Astrocyte (in vitro differentiated cells and primary cell): Measurements from ENCODE around the gene UPF3B. TPM values are rescaled to one million over a fixed set of nuclear protein-coding genes. Genes with fewer than 3 reads are reported as not detected.

Experiments
- DNase-seq: peaks from one replicate; pipeline ENCODE4 v3.0.0-alpha.2; 2010; ENCODE audit warnings: low read depth
- FAIRE-seq: peaks from 2 replicates; lab custom pipeline; 2011; peaks lifted over from hg19 to GRCh38; lab: Jason Lieb, UNC
- H2AFZ ChIP-seq: 2 replicates; pipeline ENCODE4 v1.6.0; 2012; ENCODE audit warnings: low read depth, low read length, inconsistent platforms
- H3K27ac ChIP-seq: 2 replicates; pipeline ENCODE4 v1.5.1; 2011; ENCODE audit warnings: low read depth, low read length, inconsistent platforms
- H3K27me3 ChIP-seq: 2 replicates; pipeline ENCODE4 v1.6.0; 2011; ENCODE audit warnings: low read length, inconsistent platforms; ENCODE audit not compliant: insufficient read depth
- H3K36me3 ChIP-seq: 2 replicates; pipeline ENCODE4 v1.5.1; 2011; ENCODE audit warnings: low read length, inconsistent platforms; ENCODE audit not compliant: insufficient read depth
- H3K4me1 ChIP-seq: 2 replicates; pipeline ENCODE4 v1.5.1; 2011; ENCODE audit warnings: low read length, inconsistent platforms; ENCODE audit not compliant: insufficient read depth
- H3K4me2 ChIP-seq: 2 replicates; pipeline ENCODE4 v1.6.0; 2012; ENCODE audit warnings: low read length, inconsistent platforms
- H3K4me3 ChIP-seq: 2 replicates; pipeline ENCODE4 v1.5.1; 2011; ENCODE audit warnings: low read depth, mild to moderate bottlenecking, low read length, inconsistent platforms; ENCODE audit not compliant: insufficient read depth
- H3K79me2 ChIP-seq: 2 replicates; pipeline ENCODE4 v1.6.0; 2012; ENCODE audit warnings: mild to moderate bottlenecking, low read length, inconsistent platforms; ENCODE audit not compliant: insufficient read depth
- H3K9ac ChIP-seq: 2 replicates; pipeline ENCODE4 v1.6.0; 2012; ENCODE audit warnings: mild to moderate bottlenecking, low read length, inconsistent platforms
- H3K9me3 ChIP-seq: 2 replicates; pipeline ENCODE4 v1.5.1; 2012; ENCODE audit warnings: low read depth, mild to moderate bottlenecking, low read length, inconsistent platforms; ENCODE audit not compliant: insufficient read depth
- H4K20me1 ChIP-seq: 2 replicates; pipeline ENCODE4 v1.6.0; 2012; ENCODE audit warnings: low read length, inconsistent platforms; ENCODE audit not compliant: insufficient read depth
- H3K27ac Mint-ChIP-seq: one replicate; pipeline ENCODE4 v1.8.0; 2021; ENCODE audit warnings: mild to moderate bottlenecking, mixed read lengths; ENCODE audit not compliant: unreplicated experiment
- H3K27me3 Mint-ChIP-seq: one replicate; pipeline ENCODE4 v1.8.0; 2021; ENCODE audit warnings: low read depth, mixed read lengths; ENCODE audit not compliant: unreplicated experiment
- H3K36me3 Mint-ChIP-seq: one replicate; pipeline ENCODE4 v1.8.0; 2021; ENCODE audit warnings: low read depth, mixed read lengths; ENCODE audit not compliant: unreplicated experiment
- H3K4me1 Mint-ChIP-seq: one replicate; pipeline ENCODE4 v1.8.0; 2021; ENCODE audit warnings: low read depth, mixed read lengths; ENCODE audit not compliant: unreplicated experiment
- H3K4me3 Mint-ChIP-seq: one replicate; pipeline ENCODE4 v1.8.0; 2021; ENCODE audit warnings: mild to moderate bottlenecking, moderate library complexity, mixed read lengths; ENCODE audit not compliant: unreplicated experiment
- H3K9me3 Mint-ChIP-seq: one replicate; pipeline ENCODE4 v1.8.0; 2021; ENCODE audit warnings: mild to moderate bottlenecking, mixed read lengths; ENCODE audit not compliant: unreplicated experiment
- CTCF ChIP-seq: IDR thresholded peaks from 2 replicates; pipeline ENCODE4 v1.5.1; 2011; ENCODE audit warnings: low read depth, mild to moderate bottlenecking, inconsistent platforms, low read length, moderate library complexity; ENCODE audit not compliant: insufficient read depth
- EZH2 ChIP-seq: IDR thresholded peaks from 2 replicates; pipeline ENCODE4 v1.6.1; 2012; ENCODE audit warnings: mild to moderate bottlenecking, low read length, inconsistent platforms; ENCODE audit not compliant: insufficient read depth
- total RNA-seq: library from RNA; stranded (reverse); gene quantifications from 2 replicates; pipeline ENCODE4 v1.2.1, GENCODE V29; 2021

UPF3B gene
- total RNA-seq, 1 donor from 2014 or later = 8.8 TPM

DNA sequence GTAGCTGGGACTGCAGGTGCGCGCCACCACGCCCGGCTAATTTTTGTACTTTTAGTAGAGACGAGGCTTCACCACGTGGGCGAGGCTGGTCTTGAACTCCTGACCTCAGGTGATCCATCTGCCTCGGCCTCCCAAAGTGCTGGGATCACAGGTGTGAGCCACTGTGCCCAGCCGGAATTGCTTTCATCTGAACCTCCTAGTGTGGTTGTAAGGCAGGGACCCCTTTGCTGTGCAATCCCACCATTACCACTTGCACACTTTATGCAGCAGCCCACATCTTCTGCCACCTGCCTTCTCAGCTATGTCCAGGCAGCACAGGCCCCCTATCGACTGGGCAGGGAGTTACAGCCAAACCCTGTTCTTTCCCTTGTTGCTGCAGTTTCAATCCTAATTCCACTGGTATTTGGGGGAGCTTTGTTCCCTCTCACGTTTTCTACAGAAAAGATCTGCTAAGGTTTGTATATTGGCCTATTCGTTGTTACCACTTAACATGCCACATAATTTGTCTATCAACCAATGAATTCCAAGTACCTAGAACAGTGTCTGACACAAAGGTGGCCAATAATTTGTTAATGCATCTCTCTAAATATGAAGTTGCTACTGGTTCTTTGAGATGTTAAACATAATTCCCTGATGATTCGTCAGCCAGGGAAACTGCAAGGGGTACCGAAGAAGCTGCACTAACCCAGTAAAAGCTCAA, 67.9 kb downstream of the UPF3B start:
- DNase-seq (no peak), FAIRE-seq (peak; percentile 81)
- H3K9me3 ChIP-seq = no peaks in the 10 kb centered on the region
- no peak for TF ChIP-seq EZH2
- peak; percentile 37 for TF ChIP-seq CTCF
- no peak overlapping the region for H3K4me2 ChIP-seq
- H3K4me1 Mint-ChIP-seq = peaks cover 10% of the 10 kb centered on the region
- no peak overlapping the region for H3K4me3 Mint-ChIP-seq
- H3K27me3 ChIP-seq = no peaks in the 10 kb centered on the region
- H3K79me2 ChIP-seq = peaks cover 57% of the 10 kb centered on the region
- H3K27ac Mint-ChIP-seq = no peak overlapping the region
- H3K9me3 Mint-ChIP-seq = no peaks in the 10 kb centered on the region
- peaks cover 3% of the 10 kb centered on the region for H3K36me3 Mint-ChIP-seq
- peaks cover 23% of the 10 kb centered on the region for H3K36me3 ChIP-seq
- H3K9ac ChIP-seq = no peak overlapping the region
- H2AFZ ChIP-seq = no peak overlapping the region
- H4K20me1 ChIP-seq = peaks cover 70% of the 10 kb centered on the region
- no peak overlapping the region for H3K27ac ChIP-seq
- peaks cover 3% of the 10 kb centered on the region for H3K4me1 ChIP-seq
- no peak overlapping the region for H3K4me3 ChIP-seq
- H3K27me3 Mint-ChIP-seq = no peaks in the 10 kb centered on the region

Other genes starting within 250 kb of the UPF3B start
- gene NKRF, start 246.5 kb downstream of the UPF3B start, total RNA-seq = 10.8 and 11.6 TPM in 2 replicates
- gene SEPTIN6, start 159.8 kb downstream of the UPF3B start, total RNA-seq = 24.7 and 25.3 TPM in 2 replicates
- 0.54 TPM in 1 of 2 replicates, not detected in the other for gene SOWAHD, start 94.4 kb downstream of the UPF3B start, total RNA-seq
- gene RPL39, start 61.3 kb downstream of the UPF3B start, total RNA-seq = 1,404 and 1,492 TPM in 2 replicates
- gene RNF113A, start 18.8 kb upstream of the UPF3B start, total RNA-seq = 16.3 and 17.8 TPM in 2 replicates
- gene NDUFA1, start 18.9 kb upstream of the UPF3B start, total RNA-seq = 105 and 109 TPM in 2 replicates
- gene AKAP14, start 42.9 kb upstream of the UPF3B start, total RNA-seq = not detected in 2 replicates
- 6.5 and 7.1 TPM in 2 replicates for gene NKAP, start 90.8 kb upstream of the UPF3B start, total RNA-seq
- not detected in 2 replicates for gene RHOXF2B, start 224.7 kb upstream of the UPF3B start, total RNA-seq